GM12878 (cell line): Measurements from ENCODE around the gene ZSWIM3. TPM values are rescaled to one million over a fixed set of nuclear protein-coding genes. Genes with fewer than 3 reads are reported as not detected.

Experiments used
- ATF2 ChIP-seq: IDR thresholded peaks from 2 replicates; pipeline ENCODE4 v1.6.1; 2012; ENCODE audit warnings: low read length, inconsistent platforms
- CTCF ChIP-seq, 3 experiments: IDR thresholded peaks in 2 of 3; conservative IDR thresholded peaks in 1 of 3; 2 replicates each; pipeline ENCODE4 v1.5.1; 2011; ENCODE audit warnings: low read depth in 3 of 3, low read length in 3 of 3, mild to moderate bottlenecking in 3 of 3, control low read depth in 2 of 3, moderate library complexity in 2 of 3, inconsistent platforms in 1 of 3, mixed read lengths in 1 of 3; ENCODE audit not compliant: control insufficient read depth in 2 of 3, insufficient read depth in 1 of 3; ENCODE audit errors: extremely low read depth in 1 of 3
- DPF2 ChIP-seq: fragments of 450-650 bp; IDR thresholded peaks from 2 replicates; pipeline ENCODE4 v1.6.1; 2017; ENCODE audit warnings: mild to moderate bottlenecking
- E2F8 ChIP-seq: fragments of 450-650 bp; IDR thresholded peaks from 2 replicates; pipeline ENCODE4 v1.6.1; 2018; ENCODE audit warnings: mild to moderate bottlenecking, low read depth, moderate library complexity; ENCODE audit not compliant: partially characterized antibody
- FOXM1 ChIP-seq: IDR thresholded peaks from 2 replicates; pipeline ENCODE4 v1.6.1; 2012; ENCODE audit warnings: low read depth, mild to moderate bottlenecking, inconsistent platforms, low read length, moderate library complexity
- HCFC1 ChIP-seq: fragments of 150-350 bp; IDR thresholded peaks from 2 replicates; pipeline ENCODE4 v1.6.1; 2014; ENCODE audit warnings: low read length
- HDAC2 ChIP-seq: fragments of 200-600 bp; sonication (generic); IDR thresholded peaks from 2 replicates; pipeline ENCODE4 v1.6.1; 2017
- HDGF ChIP-seq: fragments of 450-650 bp; IDR thresholded peaks from 2 replicates; pipeline ENCODE4 v1.6.1; 2016; ENCODE audit warnings: antibody characterized with exemption
- JUND ChIP-seq: IDR thresholded peaks from 2 replicates; pipeline ENCODE4 v1.6.1; 2012; ENCODE audit warnings: low read depth, mild to moderate bottlenecking, low read length, improper control_type of control experiment, moderate library complexity
- PAX8 ChIP-seq: fragments of 450-650 bp; IDR thresholded peaks from 2 replicates; pipeline ENCODE4 v1.6.1; 2017; ENCODE audit warnings: mild to moderate bottlenecking, moderate library complexity
- SKIL ChIP-seq: fragments of 450-650 bp; IDR thresholded peaks from 2 replicates; pipeline ENCODE4 v1.6.1; 2017; ENCODE audit warnings: mild to moderate bottlenecking, low read depth, inconsistent platforms; ENCODE audit not compliant: poor library complexity, severe bottlenecking
- SMAD1 ChIP-seq: fragments of 450-650 bp; IDR thresholded peaks from 2 replicates; pipeline ENCODE4 v1.6.1; 2018; ENCODE audit warnings: mild to moderate bottlenecking, low read depth; ENCODE audit not compliant: partially characterized antibody
- TARDBP ChIP-seq: IDR thresholded peaks from 2 replicates; pipeline ENCODE4 v1.6.1; 2016; ENCODE audit warnings: borderline replicate concordance
- TCF3 ChIP-seq: IDR thresholded peaks from 2 replicates; pipeline ENCODE4 v1.6.1; 2012; ENCODE audit warnings: low read depth, mild to moderate bottlenecking, low read length, borderline replicate concordance; ENCODE audit not compliant: insufficient read depth
- ZBTB4 ChIP-seq: fragments of 450-650 bp; formaldehyde crosslinking; IDR thresholded peaks from 2 replicates; pipeline ENCODE4 v1.4.0; 2022; ENCODE audit warnings: mild to moderate bottlenecking, moderate library complexity
- ZNF207 ChIP-seq: fragments of 450-650 bp; IDR thresholded peaks from 2 replicates; pipeline ENCODE4 v1.6.1; 2014; ENCODE audit warnings: antibody characterized with exemption, mild to moderate bottlenecking, borderline replicate concordance
- ZNF384 ChIP-seq: IDR thresholded peaks from 2 replicates; pipeline ENCODE4 v1.6.1; 2012; ENCODE audit warnings: low read depth, mild to moderate bottlenecking, low read length, improper control_type of control experiment, borderline replicate concordance
- ZZZ3 ChIP-seq: IDR thresholded peaks from 2 replicates; pipeline ENCODE4 v1.6.1; 2011; ENCODE audit warnings: low read depth; ENCODE audit not compliant: control insufficient read depth, insufficient read length
- polyA plus RNA-seq, 11 experiments: library from polyadenylated mRNA; depleted of rRNA in 4 of 11; unstranded in 6 of 11; stranded (reverse) in 5 of 11; fragments of >200 nt; fragmentation: Nextera tagmentation in 4 of 11; fragmentation: Illumina TruSeq in 1 of 11; extraction: Ambion mirVana in 4 of 11; extraction: Trizol in 1 of 11; gene quantifications; 1 replicate in 1 of 11; 2 replicates in 10 of 11; pipeline versions ENCODE4 v1.2.1 to v1.2.3, GENCODE V29; 2011 to 2016; ENCODE audit warnings: inconsistent platforms in 2 of 11, missing spikeins in 2 of 11, low read depth in 1 of 11
- total RNA-seq, 4 experiments: library from RNA; depleted of rRNA in 3 of 4; stranded (reverse); fragments of >200 nt in 3 of 4; fragmentation: Illumina TruSeq in 1 of 4; extraction: Trizol in 1 of 4; gene quantifications; 2 replicates each; pipeline versions ENCODE4 v1.2.1 to v1.2.3, GENCODE V29; 2013 to 2021

Gene ZSWIM3
- total and polyA plus RNA-seq, 10 of the 15 experiments (the other 5 are each of a cell fraction or from before 2014, with no cell fraction given) = 1.6 to 5.1 (median 4.2) TPM

- TF ChIP-seq E2F8 (no peak), FOXM1 (peak; percentile 98), ZZZ3 (no peak), SKIL (peak; percentile 75), HDGF (no peak), HCFC1 (no peak; the same call in 1 of the 2 replicates), PAX8 (no peak), ZNF384 (no peak), ZNF207 (no peak), SMAD1 (no peak), TARDBP (no peak), JUND (no peak), TCF3 (0 out of 2 replicates have a peak, but pooled peaks have one; percentile 46), HDAC2 (peak; percentile 96), DPF2 (peak; percentile 83), ZBTB4 (CRISPR knock-in tag) (no peak), CTCF (IDR thresholded peaks at IDR 0.05 in 2 of 3, conservative IDR thresholded peaks at IDR 0.05 in 1 of 3; ENCODE audit: control insufficient read depth in 2 of 3, extremely low read depth in 1 of 3, insufficient read depth in 1 of 3, low read depth in 3 of 3, low read length in 3 of 3) (no peak), ATF2 (no peak)
These were observed 45.0 kb upstream of the ZSWIM3 start, which contains the start of gene UBE2C (continued) for GRCh38 chr20:45812157-45813005.
